Ovary (tissue), 9 donors: ENCODE measurements around the gene PIK3R1. TPM values are rescaled to one million over a fixed set of nuclear protein-coding genes. Genes with fewer than 3 reads are reported as not detected.
"Not testable (repeated sequence)": the region's sequence is repeated elsewhere in the genome, so short reads cannot be mapped to it uniquely, and the experiment has no call there.

ENCODE experiments used
- DNase-seq, 5 donors: peaks; one replicate each; pipeline ENCODE4 v3.0.0-alpha.2; 2019 to 2020
- H3K27ac ChIP-seq, 2 donors: fragments of 200-600 bp; one replicate each; pipeline versions ENCODE4 v1.5.1 to v1.8.0; 2019 to 2022
- H3K27me3 ChIP-seq: fragments of 200-600 bp; one replicate; pipeline ENCODE4 v1.8.0; 2022
- H3K36me3 ChIP-seq: fragments of 200-600 bp; sonication (generic); one replicate; pipeline ENCODE4 v1.5.1; 2019
- H3K4me1 ChIP-seq: one replicate; pipeline ENCODE4 v1.8.1; 2013; ENCODE audit warnings: mild to moderate bottlenecking, moderate library complexity; ENCODE audit not compliant: insufficient read depth
- H3K4me3 ChIP-seq: fragments of 200-600 bp; sonication (generic); one replicate; pipeline ENCODE4 v1.5.1; 2017
- H3K9me3 ChIP-seq, 2 donors: fragments of 200-600 bp in 1 of 2; sonication (generic) in 1 of 2; one replicate each; pipeline versions ENCODE4 v1.5.1 to v1.8.1; 2013 to 2019; ENCODE audit warnings: mild to moderate bottlenecking in 1 of 2, moderate library complexity in 1 of 2
- EP300 ChIP-seq: sonication (generic); formaldehyde crosslinking; IDR thresholded peaks from one replicate; pipeline ENCODE4 v1.6.1; 2017; ENCODE audit warnings: antibody characterized with exemption
- POLR2A ChIP-seq: fragments of 450-650 bp; IDR thresholded peaks from one replicate; pipeline ENCODE4 v1.6.1; 2017; ENCODE audit warnings: antibody characterized with exemption, mild to moderate bottlenecking, moderate library complexity
- WGBS, 3 donors: extraction: QIAGEN DNeasy Blood & Tissue Kit in 1 of 3; methylation state at CpG; one replicate each; pipeline versions ENCODE4 v1.1.5 to v1.1.7; 2013 to 2017; 5-methylcytosine and 5-hydroxymethylcytosine counted together
- intact Hi-C, 4 donors: fragments of 100-400 bp; cut with DNase I; formaldehyde crosslinking; loops; one replicate each; pipeline versions ENCODE4 v1.11.0 to v1.15.1; 2022 to 2023
- polyA plus RNA-seq, 2 donors: library from polyadenylated mRNA; stranded (reverse); fragments of 200-250 nt in 1 of 2; fragments of 350-450 nt in 1 of 2; fragmentation: Illumina TruSeq in 1 of 2; extraction: RNeasy Lipid Tissue Mini Kit (QIAGEN cat#74804) in 1 of 2; gene quantifications; one replicate each; pipeline ENCODE4 v1.2.3, GENCODE V29; 2013 to 2014
- total RNA-seq, 7 donors: library from RNA; depleted of rRNA in 2 of 7; stranded (reverse); fragments of >200 nt in 2 of 7; fragmentation: NEBNext Ultra II Directional in 3 of 7; extraction: Animal tissue kit (Norgen Biotek cat#: 25700) in 3 of 7; gene quantifications; one replicate each; pipeline versions ENCODE4 v1.1.0 to v1.2.4, GENCODE V29; 2016 to 2023
- TF ChIP-seq, protein P1 (sequence below), 3 donors: fragments of 450-650 bp in 2 of 3; fragments of 200-600 bp in 1 of 3; IDR thresholded peaks; one replicate each; pipeline versions ENCODE4 v1.5.1 to v1.8.0; 2016 to 2022; ENCODE audit warnings: antibody characterized with exemption in 3 of 3, mild to moderate bottlenecking in 1 of 3
- donor health status: DM: no; HTN: no; CAD: no; lungs with moderate emphysema.
- donor health status: DM: no; HTN: no; CAD: no.
- donor health status: Bipolar disorder and iron deficiency.
- donor health status: DM: yes; HTN: yes; CAD: no.
- donor health status: DM: no; HTN: no; CAD: no.
- donor health status: DM: yes; HTN: yes; CAD: no.

The PIK3R1 gene
- total and polyA plus RNA-seq, 9 donors: 25.2 to 206 (median 81.2) TPM

DNA sequence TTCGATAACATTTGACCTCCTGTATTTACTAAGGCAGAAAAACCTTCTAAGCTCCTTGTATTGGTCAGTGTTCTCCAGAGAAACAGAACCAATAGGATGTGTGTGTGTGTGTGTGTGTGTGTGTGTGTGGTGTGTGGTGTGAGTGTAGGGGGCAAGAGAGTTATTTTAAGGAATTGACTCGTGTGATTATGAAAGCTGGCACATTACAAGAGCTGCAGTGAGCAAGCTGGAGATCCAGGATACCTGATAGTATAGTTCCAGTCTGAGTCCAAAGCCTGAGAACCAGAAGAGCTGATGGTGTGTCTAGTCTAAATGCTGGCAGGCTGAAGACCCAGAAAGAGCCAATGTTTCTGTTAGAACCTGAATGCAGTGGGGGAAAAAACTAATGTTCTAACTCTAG is 21.2 kb upstream of the PIK3R1 start:
- H3K27ac ChIP-seq: no peak overlapping the region
- peaks cover 9% of the 10 kb centered on the region for H3K4me1 ChIP-seq
- no peak for DNase-seq
- TF ChIP-seq EP300 (no peak), POLR2A (no peak)
- TF ChIP-seq, protein P1, sequence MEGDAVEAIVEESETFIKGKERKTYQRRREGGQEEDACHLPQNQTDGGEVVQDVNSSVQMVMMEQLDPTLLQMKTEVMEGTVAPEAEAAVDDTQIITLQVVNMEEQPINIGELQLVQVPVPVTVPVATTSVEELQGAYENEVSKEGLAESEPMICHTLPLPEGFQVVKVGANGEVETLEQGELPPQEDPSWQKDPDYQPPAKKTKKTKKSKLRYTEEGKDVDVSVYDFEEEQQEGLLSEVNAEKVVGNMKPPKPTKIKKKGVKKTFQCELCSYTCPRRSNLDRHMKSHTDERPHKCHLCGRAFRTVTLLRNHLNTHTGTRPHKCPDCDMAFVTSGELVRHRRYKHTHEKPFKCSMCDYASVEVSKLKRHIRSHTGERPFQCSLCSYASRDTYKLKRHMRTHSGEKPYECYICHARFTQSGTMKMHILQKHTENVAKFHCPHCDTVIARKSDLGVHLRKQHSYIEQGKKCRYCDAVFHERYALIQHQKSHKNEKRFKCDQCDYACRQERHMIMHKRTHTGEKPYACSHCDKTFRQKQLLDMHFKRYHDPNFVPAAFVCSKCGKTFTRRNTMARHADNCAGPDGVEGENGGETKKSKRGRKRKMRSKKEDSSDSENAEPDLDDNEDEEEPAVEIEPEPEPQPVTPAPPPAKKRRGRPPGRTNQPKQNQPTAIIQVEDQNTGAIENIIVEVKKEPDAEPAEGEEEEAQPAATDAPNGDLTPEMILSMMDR (IDR thresholded peaks at IDR 0.05): no peak
- H3K9me3 ChIP-seq: no peaks in the 10 kb centered on the region
- intact Hi-C loops: no loop called here
- H3K36me3 ChIP-seq: no peaks in the 10 kb centered on the region
- H3K4me3 ChIP-seq: no peak overlapping the region
- WGBS, 3 donors: 69 to 72% (median 70%) methylated on average over 2 of the region's 2 CpGs
- H3K27me3 ChIP-seq: no peaks in the 10 kb centered on the region

DNA sequence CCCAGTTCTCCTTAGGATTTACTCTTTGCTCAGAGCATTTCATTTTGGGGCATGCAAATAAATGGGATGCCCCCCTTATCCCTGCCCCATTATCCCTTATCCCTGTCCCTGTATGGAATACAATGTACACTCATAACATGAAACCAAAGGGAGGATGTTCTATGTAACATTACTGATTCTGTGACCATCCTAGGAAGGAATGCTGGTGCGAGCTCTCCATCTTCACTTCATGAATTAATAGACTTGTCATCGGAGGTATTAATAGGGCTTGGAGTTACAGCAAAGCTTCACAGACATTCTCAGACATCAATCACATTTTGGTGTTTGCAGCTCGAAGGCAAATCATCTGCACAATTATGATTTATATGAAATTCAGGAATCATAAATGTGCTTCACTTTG is 20.4 kb upstream of the PIK3R1 start:
- Histone ChIP-seq H3K36me3 (no peaks in the 10 kb centered on the region), H3K4me3 (no peak overlapping the region), H3K9me3 (no peaks in the 10 kb centered on the region), H3K27ac (no peak overlapping the region), H3K4me1 (peaks cover 9% of the 10 kb centered on the region), H3K27me3 (no peaks in the 10 kb centered on the region)
- TF ChIP-seq, protein P1 (IDR thresholded peaks at IDR 0.05): no peak
- TF ChIP-seq POLR2A (no peak), EP300 (no peak)
- intact Hi-C loops: no loop called here
- DNase-seq: no peak
- 93 to 99% (median 93%) methylated on average over 3 of the region's 3 CpGs for WGBS, 3 donors

DNA sequence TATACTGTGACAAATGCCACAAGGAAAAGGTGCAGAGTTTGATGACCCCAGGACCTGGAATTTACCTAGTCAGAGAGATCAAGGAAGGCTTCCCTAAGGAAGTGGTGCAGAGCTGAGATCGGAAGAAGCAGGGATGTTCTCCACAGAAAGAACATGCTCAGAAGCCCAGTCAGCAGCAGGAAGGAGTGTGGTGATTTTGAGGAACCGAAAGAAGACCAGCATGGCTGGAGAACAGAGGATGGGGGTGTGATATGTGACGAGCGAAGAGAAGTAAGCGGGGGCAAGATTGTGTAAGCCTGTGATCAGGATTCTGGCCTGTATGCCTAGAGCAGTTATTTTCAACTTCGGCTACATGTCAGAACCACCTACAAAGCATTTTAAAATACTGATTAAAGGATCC is 18.7 kb upstream of the PIK3R1 start:
- WGBS, 3 donors: 94 to 95% (median 94%) methylated on average over 6 of the region's 6 CpGs
- Histone ChIP-seq H3K27me3 (no peaks in the 10 kb centered on the region), H3K4me1 (peaks cover 9% of the 10 kb centered on the region), H3K9me3 (no peaks in the 10 kb centered on the region), H3K36me3 (no peaks in the 10 kb centered on the region), H3K4me3 (no peak overlapping the region), H3K27ac (no peak overlapping the region)
- DNase-seq: no peak
- TF ChIP-seq EP300: no peak
- no peak for TF ChIP-seq POLR2A
- TF ChIP-seq, protein P1 (IDR thresholded peaks at IDR 0.05): no peak
- intact Hi-C loops: no loop called here

DNA sequence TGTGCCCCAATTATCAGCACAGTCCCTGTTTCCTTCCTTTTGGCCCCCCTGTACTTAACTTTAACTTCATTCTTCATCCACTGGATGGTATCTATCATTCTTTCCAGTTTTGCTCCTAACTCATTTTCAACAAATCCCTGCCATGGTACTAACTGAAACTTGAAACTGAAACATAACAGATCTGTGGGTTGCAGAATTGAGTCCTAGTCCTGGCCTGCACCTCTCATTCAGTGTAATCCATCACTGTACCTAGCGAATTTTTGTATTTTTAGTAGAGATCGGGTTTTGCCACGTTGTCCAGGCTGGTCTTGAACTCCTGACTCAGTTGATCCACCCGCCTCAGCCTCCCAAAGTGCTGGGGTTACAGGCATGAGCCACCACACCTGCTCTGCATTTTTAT is 15.3 kb upstream of the PIK3R1 start:
- TF ChIP-seq EP300 (no peak), POLR2A (no peak)
- TF ChIP-seq, protein P1 (IDR thresholded peaks at IDR 0.05): no peak
- Histone ChIP-seq H3K4me3 (no peak overlapping the region), H3K9me3 (no peaks in the 10 kb centered on the region), H3K27me3 (no peaks in the 10 kb centered on the region), H3K27ac (no peak overlapping the region), H3K36me3 (no peaks in the 10 kb centered on the region), H3K4me1 (no peaks in the 10 kb centered on the region)
- intact Hi-C loops: no loop called here
- WGBS, 3 donors: 92 to 97% (median 94%) methylated on average over 4 of the region's 4 CpGs
- no peak for DNase-seq

DNA sequence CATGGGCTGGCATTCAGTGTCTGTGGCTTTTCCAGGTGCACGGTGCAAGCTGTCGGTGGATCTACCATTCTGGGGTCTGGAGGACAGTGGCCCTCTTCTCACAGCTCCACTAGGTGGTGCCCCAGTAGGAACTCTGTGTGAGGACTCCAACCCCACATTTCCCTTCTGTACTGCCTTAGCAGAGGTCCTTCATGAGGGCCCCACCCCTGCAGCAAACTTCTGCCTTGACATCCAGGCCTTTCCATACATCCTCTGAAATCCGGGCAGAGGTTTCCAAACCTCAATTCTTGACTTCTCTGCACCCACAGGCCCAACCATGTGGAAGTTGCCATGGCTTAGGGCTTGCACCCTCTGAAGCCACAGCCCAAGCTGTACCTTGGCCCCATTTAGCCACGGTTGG is 4.9 kb upstream of the PIK3R1 start:
- H3K36me3 ChIP-seq, H3K27ac ChIP-seq, H3K9me3 ChIP-seq, H3K4me1 ChIP-seq, H3K4me3 ChIP-seq, DNase-seq, H3K27me3 ChIP-seq: not testable (repeated sequence)
- 90 to 98% (median 95%) methylated on average over 4 of the region's 4 CpGs for WGBS, 3 donors
- intact Hi-C loops: loop anchor here in 1 of 4 donors (10.0 kb wide), 1 partner anchor 966 kb away; no protein-coding TSS in a partner anchor
